ENCODE results near the gene CHD2. TPM values are rescaled to one million over a fixed set of nuclear protein-coding genes. Genes with fewer than 3 reads are reported as not detected.
A peak's percentile ranks its signal among the peaks of the same experiment; 100 is the strongest.

The CHD2 gene
- total and polyA plus RNA-seq, 4 donors, result 39.4 to 547 (median 76.3) TPM

- no peak for ATAC-seq (ENCODE audit: insufficient read depth, low FRiP score)
- DNase-seq, result no peak
- H3K27me3 ChIP-seq (ENCODE audit: control insufficient read depth in 3 of 3, insufficient read depth in 3 of 3, low read length in 2 of 3), result no peaks in the 10 kb centered on the region
- H3K27ac ChIP-seq (ENCODE audit: low read depth in 1 of 2, low read length in 1 of 2), result no peak overlapping the region
- H3K9me3 ChIP-seq (ENCODE audit: control insufficient read depth in 4 of 4, insufficient read depth in 3 of 4, low read length in 3 of 4), result no peaks in the 10 kb centered on the region
- H3K36me3 ChIP-seq (ENCODE audit: control insufficient read depth in 4 of 4, insufficient read depth in 4 of 4, low read length in 4 of 4), result peaks cover 37 to 57% (median 52%) of the 10 kb centered on the region in 4 donors
- H3K4me1 ChIP-seq (ENCODE audit: control insufficient read depth in 5 of 5, insufficient read depth in 5 of 5, low read length in 5 of 5), result peaks cover 0 to 2% (median 0%) of the 10 kb centered on the region in 5 donors
- TF ChIP-seq CTCF (IDR thresholded peaks at IDR 0.05; ENCODE audit: control extremely low read depth, extremely low read depth), result no peak
- no peak overlapping the region for H3K9ac ChIP-seq (ENCODE audit: insufficient read depth in 1 of 2, low read length in 2 of 2)
- no peak overlapping the region for H3K4me3 ChIP-seq
- 79 to 93% methylated on average over 4 of the region's 4 CpGs for WGBS, 2 donors
These were observed 84.0 kb downstream of the CHD2 start for GRCh38 chr15:92984161-92984560.

- Histone ChIP-seq H3K4me1 (ENCODE audit: control insufficient read depth in 5 of 5, insufficient read depth in 5 of 5, low read length in 5 of 5) (peaks cover 0 to 2% (median 0%) of the 10 kb centered on the region in 5 donors), H3K27ac (ENCODE audit: low read depth in 1 of 2, low read length in 1 of 2) (no peak overlapping the region), H3K9ac (ENCODE audit: insufficient read depth in 1 of 2, low read length in 2 of 2) (no peak overlapping the region), H3K9me3 (ENCODE audit: control insufficient read depth in 4 of 4, insufficient read depth in 3 of 4, low read length in 3 of 4) (no peaks in the 10 kb centered on the region), H3K27me3 (ENCODE audit: control insufficient read depth in 3 of 3, insufficient read depth in 3 of 3, low read length in 2 of 3) (no peaks in the 10 kb centered on the region), H3K4me3 (no peak overlapping the region), H3K36me3 (ENCODE audit: control insufficient read depth in 4 of 4, insufficient read depth in 4 of 4, low read length in 4 of 4) (peaks cover 34 to 48% (median 43%) of the 10 kb centered on the region in 4 donors)
- TF ChIP-seq CTCF (IDR thresholded peaks at IDR 0.05; ENCODE audit: control extremely low read depth, extremely low read depth), result no peak
- DNase-seq (no peak), ATAC-seq (ENCODE audit: insufficient read depth, low FRiP score) (no peak)
- 85 to 87% methylated on average over 2 of the region's 2 CpGs for WGBS, 2 donors
These were observed 89.3 kb downstream of the CHD2 start for GRCh38 chr15:92989470-92989869.

- TF ChIP-seq CTCF (IDR thresholded peaks at IDR 0.05; ENCODE audit: control extremely low read depth, extremely low read depth), result no peak
- WGBS, 2 donors, result 81 to 95% methylated on average over 2 of the region's 2 CpGs
- peaks cover 0 to 2% (median 0%) of the 10 kb centered on the region in 5 donors for H3K4me1 ChIP-seq (ENCODE audit: control insufficient read depth in 5 of 5, insufficient read depth in 5 of 5, low read length in 5 of 5)
- H3K9ac ChIP-seq (ENCODE audit: insufficient read depth in 1 of 2, low read length in 2 of 2), result no peak overlapping the region
- H3K27me3 ChIP-seq (ENCODE audit: control insufficient read depth in 3 of 3, insufficient read depth in 3 of 3, low read length in 2 of 3), result no peaks in the 10 kb centered on the region
- no peak overlapping the region for H3K27ac ChIP-seq (ENCODE audit: low read depth in 1 of 2, low read length in 1 of 2)
- no peak for ATAC-seq (ENCODE audit: insufficient read depth, low FRiP score)
- DNase-seq, result no peak
- peaks cover 32 to 50% (median 43%) of the 10 kb centered on the region in 4 donors for H3K36me3 ChIP-seq (ENCODE audit: control insufficient read depth in 4 of 4, insufficient read depth in 4 of 4, low read length in 4 of 4)
- H3K9me3 ChIP-seq (ENCODE audit: control insufficient read depth in 4 of 4, insufficient read depth in 3 of 4, low read length in 3 of 4), result no peaks in the 10 kb centered on the region
- no peak overlapping the region for H3K4me3 ChIP-seq
These were observed 89.9 kb downstream of the CHD2 start for GRCh38 chr15:92990031-92990430.

GRCh38 chr15:92992720-92993119 lies 92.6 kb downstream of the CHD2 start:
- Histone ChIP-seq H3K27ac (ENCODE audit: low read depth in 1 of 2, low read length in 1 of 2) (peak overlapping the region in 1 of 2 donors; percentile 48), H3K9me3 (ENCODE audit: control insufficient read depth in 4 of 4, insufficient read depth in 3 of 4, low read length in 3 of 4) (no peaks in the 10 kb centered on the region), H3K27me3 (ENCODE audit: control insufficient read depth in 3 of 3, insufficient read depth in 3 of 3, low read length in 2 of 3) (no peaks in the 10 kb centered on the region), H3K4me1 (ENCODE audit: control insufficient read depth in 5 of 5, insufficient read depth in 5 of 5, low read length in 5 of 5) (peaks cover 0 to 2% (median 0%) of the 10 kb centered on the region in 5 donors), H3K4me3 (no peak overlapping the region), H3K9ac (ENCODE audit: insufficient read depth in 1 of 2, low read length in 2 of 2) (no peak overlapping the region), H3K36me3 (ENCODE audit: control insufficient read depth in 4 of 4, insufficient read depth in 4 of 4, low read length in 4 of 4) (peaks cover 28 to 58% (median 41%) of the 10 kb centered on the region in 4 donors)
- ATAC-seq (ENCODE audit: insufficient read depth, low FRiP score) (no peak), DNase-seq (no peak)
- TF ChIP-seq CTCF (IDR thresholded peaks at IDR 0.05; ENCODE audit: control extremely low read depth, extremely low read depth), result no peak
- WGBS, 2 donors, result 85 to 90% methylated on average over 9 of the region's 9 CpGs
